Measurements from ENCODE around the gene CLMN.

GRCh38 chr14:95264271-95264973 is 55.3 kb downstream of the CLMN start:
- TF ChIP-seq CTCF (IDR thresholded peaks at IDR 0.05; ENCODE audit: poor library complexity) (no peak), EZH2phosphoT487 (IDR thresholded peaks at IDR 0.05; ENCODE audit: low read depth, severe bottlenecking, unreplicated experiment) (no peak), EZH2 (IDR thresholded peaks at IDR 0.05; ENCODE audit: borderline replicate concordance) (no peak)
